Measurements from ENCODE around the gene XBP1.
"Not testable (repeated sequence)": the region's sequence is repeated elsewhere in the genome, so short reads cannot be mapped to it uniquely, and the experiment has no call there.

Gene XBP1

DNA sequence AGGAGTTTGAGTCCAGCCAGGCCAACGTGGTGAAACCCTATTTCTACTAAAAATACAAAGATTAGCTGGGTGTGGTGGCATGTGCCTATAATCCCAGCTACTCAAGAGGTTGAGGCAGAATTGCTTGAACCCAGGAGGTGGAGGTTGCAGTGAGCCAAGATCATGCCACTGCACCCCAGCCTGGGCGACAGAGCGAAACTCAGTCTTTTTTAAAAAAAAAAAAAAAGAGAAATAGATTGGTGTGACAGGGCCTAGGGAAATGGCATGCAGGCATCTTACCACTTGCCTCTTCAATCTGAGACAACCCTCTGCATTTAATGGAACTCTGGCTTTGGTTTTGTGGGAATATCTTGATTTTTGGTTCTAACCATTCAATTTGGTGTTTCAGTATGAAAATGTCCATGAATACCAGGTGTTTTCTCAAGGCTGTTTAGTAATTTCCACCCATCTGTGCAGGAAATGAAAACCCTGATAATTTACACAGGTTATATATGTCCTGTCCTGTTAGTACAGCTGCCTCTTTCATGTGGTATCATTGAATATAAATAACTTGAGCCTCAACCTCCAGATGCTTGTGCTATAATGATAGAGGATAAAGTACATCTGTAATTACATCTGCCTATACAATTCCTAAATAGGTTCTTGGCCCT, 8.4 kb downstream of the XBP1 start:
- no peak for DNase-seq

DNA sequence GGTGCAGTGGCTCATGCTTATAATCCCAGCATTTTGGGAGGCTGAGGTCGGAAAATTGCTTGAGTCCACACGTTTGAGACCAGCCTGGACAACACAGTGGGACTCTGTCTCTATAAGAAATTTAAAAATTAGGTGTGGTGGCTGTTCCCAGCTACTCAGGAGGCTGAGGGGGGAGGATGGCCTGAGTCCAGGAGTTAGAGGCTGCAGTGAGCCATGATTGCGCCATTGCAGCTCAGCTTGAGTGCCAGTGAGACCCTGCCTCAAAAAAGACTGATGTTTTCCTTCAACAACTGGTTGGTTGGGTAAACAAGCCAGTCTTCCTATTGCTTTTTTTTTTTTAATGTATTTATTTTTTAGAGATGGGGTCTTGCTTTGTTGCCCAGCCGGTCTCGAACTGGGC, 9.2 kb downstream of the XBP1 start:
- no peak for DNase-seq

DNA sequence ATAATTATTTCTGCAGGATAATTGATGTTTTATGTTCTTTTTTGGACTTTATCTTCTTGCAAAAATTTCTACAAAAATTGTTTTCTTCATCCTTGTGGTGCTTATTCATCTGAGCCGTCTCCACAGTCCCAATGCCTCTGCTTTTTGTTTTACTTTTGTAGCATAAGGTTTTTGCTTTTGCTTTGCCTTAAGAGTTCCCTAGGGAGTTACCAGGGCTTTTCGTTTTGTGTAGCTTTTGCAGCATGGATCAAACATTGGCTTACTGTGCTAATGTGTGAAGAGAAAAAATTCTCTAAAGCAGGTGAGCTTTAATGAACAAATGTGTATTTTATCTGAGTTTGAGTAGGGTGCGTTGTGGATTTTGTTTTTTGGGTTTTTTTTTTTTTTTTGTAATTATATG, 11.8 kb downstream of the XBP1 start:
- DNase-seq: no peak

DNA sequence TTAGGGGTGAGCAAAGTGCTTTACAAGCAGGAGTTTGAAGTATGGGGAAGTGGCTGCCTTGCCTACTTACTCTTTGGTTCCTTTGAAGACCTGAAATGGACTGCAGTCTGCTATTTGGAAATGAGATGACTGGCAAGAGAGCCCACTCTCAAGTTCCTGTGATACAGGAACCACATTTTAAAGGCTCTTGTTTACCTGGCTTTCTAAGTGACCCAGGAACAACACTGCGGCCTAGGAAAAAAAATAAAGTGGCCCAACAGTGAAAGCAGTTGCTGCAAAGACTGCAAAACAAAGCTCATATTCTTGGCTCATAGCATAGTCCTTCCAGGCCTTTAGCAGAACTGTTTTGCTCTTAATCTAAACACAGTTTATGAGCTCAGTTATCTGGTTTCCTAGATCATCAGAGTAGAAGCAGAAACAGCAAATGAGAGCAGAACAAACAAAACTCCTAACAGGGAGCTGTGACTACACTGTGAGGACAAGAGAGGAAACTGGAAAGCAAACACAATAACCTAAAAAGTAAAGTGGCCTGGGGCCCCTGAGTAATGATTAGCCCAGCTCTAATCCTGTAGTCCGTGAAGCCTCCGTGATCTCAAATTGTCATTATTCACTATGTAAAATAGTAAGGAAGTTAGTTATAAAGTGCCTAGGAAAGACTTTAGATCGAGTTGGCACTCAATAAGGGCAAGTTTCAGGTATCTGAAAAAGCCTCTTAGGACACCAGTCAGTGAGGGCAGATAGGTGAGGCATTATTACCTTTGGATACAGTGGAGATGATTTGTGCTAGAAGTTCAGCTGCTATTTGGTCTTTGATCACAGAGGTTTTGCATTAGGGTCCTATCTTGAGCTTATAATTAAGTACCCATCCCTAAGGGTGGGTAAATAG, 16.3 kb downstream of the XBP1 start:
- DNase-seq: no peak

DNA sequence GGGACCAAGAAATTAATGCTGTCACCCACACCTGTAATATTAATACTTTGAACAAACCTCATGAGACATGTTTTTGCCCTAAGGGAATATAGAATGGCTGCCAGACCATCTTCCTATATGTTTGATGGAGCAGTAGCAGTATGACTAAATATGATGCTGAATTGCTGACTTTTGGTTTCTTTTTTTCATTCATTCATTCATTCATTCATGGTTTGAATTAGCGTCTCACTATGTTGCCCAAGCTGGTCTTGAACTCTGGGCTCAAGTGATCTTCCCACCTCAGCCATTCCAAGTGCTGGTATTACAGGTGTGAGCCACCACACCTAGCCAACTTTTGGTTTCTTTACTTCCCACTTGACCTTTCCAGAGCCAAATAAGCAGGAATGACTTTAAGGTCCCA, 20.1 kb downstream of the XBP1 start:
- DNase-seq: no peak

DNA sequence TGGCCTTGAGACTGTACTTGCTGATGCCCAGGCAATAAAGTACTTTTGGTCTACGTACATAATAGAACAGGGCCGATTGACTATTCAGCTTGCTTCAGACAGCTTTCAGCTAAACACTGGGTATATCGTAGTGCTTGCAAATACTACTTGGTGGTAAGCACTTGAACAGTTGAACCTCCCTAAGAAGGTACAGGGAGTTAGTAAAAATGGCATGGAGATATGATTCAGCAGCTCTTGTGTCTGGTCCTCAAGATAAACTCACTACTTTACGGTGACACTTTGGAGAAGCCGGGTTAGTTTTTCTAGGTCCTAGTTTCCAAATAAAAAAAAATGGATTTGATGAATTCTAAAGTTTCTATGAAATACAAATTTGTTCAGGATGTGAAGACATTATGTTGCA, 20.5 kb downstream of the XBP1 start:
- no peak for DNase-seq

DNA sequence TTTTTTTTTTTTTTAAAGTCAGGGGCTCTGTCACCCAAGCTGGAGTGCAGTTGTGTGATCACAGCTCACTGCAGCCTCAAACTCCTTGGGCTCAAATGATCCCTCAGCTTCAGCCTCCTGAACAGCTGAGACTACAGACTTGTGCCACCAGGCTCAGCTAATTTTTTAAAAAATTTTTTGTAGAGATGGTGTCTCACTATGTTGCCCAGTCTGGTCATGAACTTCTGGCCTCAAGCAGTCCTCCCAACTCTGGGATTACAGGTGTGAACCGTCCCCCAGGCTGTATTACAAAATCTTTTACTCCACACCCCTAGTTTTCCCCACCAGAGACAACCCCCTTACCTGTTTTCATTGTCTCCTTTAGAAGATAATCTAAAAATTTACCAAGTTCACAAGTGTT, 26.0 kb downstream of the XBP1 start:
- DNase-seq: no peak

DNA sequence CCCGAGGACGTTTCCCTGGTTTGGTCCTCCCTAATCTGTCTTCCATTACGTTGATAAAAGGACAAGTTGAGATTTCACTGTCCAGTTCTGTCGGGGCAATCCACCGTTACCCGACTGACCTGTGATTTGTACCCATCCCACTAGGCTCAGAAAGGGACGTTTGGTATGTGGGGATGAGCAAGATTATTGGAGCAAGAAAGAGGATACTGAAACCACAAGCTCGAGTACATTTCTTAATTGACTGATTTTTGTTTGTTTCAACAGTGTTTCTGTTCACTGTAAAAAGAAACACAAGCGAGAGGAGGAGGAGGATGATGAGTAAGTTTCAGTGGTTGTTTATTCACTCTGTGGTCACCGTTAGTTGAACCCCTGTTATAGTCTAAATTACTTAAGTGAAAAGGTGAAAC, 26.9 kb downstream of the XBP1 start:
- DNase-seq: peak; percentile 62 to 65

DNA sequence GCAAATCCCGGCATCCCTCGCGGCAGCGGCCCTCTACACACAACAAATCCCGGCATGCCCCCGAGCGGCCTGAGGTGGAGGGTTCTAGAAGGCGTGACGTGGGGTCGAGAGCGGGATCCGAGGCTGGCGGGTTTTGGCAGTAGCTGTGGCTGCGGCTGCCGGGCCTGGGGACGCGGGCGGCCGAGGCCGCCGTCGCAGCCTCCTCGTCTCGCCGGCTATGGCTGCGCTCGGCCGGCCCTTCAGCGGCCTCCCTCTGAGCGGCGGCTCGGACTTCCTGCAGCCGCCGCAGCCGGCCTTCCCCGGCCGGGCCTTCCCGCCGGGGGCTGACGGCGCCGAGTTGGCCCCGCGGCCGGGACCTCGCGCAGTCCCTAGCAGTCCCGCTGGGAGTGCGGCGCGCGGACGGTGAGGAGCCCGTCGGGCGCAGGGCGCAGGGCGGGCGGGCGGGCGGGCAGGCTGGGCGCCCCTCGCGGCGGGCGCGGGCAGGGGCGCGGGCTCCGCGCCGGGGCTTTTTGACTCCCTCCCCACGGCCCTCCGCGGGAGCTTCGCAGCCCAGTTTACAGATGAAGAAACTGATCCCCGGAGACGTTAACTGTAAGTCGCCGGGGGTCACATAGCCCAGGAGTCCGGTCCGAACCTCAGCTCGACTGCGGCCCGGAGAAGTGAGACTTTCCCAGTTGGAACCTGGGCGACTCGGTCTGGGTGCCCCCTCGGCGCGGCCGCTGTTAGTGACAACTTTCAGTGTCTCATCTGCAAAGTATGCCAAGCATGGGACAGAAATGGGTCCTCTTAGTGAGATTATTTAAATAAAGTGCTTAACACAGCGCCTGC, 27.5 kb downstream of the XBP1 start, which contains the start of gene CCDC117:
Gene CCDC117, plus strand, starts transcription at position 63 of the 828 bp plus-strand sequence. Its CDS starts 155 bp downstream, at position 218.
- DNase-seq: peak; percentile 93

DNA sequence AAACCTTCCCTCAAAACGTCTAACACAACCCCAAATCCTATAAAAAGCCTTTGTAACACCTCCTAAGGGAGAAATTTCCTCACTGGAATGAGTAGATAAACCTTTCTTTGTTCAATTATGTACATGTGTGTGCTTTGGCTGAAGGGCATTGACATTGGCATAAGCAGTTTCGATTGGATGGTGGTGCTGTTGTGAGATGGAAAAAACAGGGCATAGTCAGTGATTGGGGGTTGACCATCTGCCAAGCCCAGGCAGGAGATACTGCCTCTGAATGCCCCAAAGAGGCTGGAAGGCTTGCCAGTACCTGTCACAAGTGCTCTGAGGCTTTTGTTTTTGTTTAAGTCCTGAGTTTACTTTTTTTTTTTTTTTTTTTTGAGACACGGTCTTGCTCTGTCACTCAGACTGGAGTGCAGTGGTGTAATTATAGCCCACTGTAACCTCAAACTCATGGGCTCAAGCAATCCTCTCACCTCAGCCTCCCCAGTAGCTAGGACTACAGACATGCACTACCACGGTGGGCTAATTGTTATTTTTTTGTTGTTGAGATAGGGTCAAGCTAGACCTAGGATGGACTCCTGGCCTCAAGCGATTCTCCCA, 29.1 kb downstream of the XBP1 start:
- DNase-seq: no peak

DNA sequence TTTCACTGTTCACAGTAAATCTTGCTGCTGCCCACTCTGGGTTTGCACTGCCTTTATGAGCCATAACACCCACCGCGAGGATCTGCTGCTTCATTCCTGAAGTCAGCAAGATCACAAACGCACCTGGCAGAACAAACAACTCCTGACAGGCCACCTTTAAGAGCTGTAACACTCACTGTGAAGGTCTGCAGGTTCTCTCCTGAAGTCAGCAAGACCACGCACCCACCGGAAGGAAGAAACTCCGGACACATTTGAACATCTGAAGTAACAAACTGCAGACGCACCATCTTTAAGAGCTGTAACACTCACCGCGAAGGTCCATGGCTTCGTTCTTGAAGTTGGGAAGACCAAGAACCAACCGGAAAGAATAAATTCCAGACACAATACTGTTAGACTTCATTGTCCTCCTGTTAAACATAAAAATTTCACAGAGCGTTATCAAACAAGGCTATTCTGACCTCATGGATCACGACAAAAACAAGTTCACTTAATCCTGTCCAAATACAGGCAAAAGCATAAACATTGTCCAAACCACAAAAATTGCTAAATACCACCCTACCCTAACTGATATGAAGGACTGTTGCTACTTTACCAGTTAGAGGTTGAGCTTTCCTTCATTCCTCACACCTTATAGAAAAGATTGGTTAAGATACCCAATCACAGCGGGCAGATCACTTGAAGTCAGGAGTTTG, 30.8 kb downstream of the XBP1 start:
- DNase-seq: no peak

DNA sequence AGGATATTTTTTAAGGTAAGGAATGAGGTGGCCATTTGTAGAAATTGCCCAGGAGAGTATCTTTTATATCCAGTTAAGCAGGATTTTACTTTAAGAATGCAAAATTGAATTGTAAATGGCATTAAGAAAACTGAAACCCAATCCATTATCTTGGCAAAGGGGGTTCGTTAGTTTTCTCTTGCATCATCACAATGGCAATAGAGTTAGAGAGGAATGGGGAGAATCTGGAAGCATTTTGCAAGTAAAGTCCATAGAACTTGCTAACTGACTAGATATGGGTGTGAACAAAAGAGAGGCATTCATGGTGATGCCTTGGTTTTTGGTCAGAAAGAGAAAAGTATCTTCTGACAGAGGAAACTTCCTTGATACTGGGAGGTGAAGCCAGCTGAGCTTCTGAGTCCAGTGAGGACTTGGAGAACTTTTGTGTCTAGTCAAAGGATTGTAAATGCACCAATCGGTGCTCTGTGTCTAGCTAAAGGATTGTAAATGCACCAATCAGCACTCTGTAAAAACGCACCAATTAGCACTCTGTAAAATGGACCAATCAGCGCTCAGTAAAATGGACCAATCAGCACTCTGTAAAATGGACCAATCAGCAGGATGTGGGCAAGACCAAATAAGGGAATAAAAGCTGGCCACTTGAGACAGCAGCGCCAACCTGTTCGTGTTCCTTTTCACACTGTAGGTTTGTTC, 31.5 kb downstream of the XBP1 start:
- DNase-seq: no peak

DNA sequence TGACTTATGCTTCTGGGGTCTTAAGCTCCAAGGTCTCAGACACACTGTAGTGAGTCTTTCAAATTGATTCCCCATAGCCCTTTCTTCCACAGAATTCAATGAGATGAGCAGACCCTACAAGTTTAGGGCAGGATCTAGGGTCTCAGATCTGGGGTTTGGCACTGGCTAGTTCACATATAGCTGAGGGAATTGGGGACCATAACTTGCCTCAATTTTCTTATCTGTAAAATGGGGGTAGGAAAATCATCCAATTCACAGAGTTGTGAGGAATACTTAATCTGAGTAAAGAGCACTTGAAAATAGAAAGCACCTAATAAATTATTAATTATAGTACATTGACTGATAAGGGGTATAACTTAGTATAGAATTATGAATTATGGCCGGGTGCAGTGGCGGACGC, 33.7 kb downstream of the XBP1 start:
- no peak for DNase-seq

DNA sequence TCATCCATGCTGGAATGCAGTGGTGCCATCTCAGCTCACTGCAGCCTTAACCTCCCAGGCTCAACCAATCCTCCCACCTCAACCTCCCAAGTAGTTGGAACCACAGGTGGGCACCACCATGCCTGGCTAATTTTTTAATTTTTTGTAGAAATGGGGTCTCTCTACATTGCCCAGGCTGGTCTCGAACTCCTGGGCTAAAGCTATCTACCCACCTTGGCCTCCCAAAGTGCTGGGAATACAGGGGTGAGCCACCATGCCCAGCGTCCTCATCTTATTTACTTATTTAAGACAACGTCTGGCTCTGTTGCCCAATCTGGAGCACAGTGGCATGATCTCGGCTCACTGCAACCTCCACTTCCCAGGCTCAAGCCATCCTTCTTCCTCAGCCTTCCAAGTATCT, 38.4 kb downstream of the XBP1 start:
- not testable (repeated sequence) for DNase-seq

DNA sequence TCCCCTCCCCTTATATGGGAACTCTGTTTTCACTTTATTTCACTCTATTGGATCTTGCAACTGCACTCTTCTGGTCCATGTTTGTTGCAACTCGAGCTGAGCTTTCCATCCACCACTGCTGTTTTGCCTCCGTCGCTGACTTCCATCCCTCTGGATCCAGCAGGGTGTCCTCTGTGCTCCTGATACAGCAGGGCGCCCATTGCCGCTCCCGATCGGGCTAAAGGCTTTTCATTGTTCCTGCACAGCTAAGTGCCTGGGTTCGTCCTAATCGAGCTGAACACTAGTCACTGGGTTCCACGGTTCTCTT, 39.0 kb downstream of the XBP1 start:
- DNase-seq: no peak

DNA sequence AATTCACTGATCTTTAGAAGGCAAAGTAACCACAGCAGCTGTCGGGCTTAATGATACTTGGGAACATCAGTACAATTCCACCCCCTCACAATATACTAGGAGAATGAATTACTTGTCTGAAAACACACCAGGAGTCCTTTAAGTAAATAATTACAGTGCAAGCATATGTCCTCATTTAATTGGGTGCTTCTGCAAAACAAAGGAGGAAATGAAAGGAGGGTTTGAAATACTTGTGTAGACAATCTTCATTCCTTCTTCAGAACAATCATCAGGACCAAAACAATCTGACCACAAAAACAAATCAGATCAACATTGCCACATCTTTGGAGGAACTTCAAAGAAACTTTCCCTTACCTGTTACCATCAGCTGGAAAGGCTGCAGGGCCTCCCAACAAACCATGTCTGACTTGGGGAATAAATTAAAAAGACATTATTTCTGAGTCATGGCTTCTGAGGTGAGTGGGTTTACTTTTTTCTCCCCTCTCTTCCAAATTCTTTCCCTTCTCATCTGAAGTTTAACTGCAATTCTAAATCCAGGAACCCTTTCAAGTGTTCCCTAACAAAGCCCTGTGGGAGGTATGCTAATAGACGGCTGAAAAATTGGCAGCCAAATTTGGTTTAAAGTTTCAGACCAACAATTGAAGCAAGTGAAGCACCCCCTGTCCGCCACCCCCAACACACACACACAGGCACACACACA, 40.4 kb downstream of the XBP1 start:
- peak in 1 of 2 donors; percentile 18 for DNase-seq

DNA sequence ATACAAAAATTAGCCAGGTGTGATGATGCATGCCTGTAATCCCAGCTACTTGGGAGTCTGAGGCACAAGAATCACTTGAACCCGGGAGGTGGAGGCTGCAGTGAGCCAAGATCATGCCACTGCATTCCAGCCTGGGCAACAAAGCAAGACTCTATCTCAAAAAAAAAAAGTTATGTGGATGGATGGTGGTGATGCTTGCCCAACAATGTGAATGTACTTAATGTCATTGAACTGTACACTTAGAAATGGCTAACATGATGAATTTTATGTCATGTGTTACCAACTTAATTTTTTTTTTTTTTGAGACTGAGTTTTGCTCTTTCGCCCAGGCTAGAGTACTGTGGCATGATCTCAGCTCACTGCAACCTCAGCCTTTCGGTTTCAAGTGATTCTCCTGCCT, 45.9 kb downstream of the XBP1 start:
- not testable (repeated sequence) for DNase-seq

DNA sequence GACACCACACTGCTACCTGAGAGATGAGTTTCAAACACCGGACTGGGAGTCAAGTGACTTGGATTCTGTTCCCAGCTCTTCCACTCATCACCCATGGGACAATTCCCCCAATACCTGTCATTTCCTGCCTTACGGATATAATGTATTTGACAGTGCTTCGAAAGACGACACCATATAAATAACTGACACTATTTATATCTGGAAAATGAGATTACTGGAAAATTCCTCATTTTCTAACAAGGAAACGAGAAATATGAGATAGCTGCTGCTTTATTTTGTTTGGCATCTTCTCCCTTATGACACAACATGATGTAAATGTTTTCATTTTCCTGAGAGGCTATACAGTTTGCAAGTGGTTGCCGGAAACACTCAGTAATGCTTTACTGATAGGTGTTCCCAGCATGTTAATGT, 49.9 kb downstream of the XBP1 start:
- DNase-seq: no peak

Data from inflammatory macrophage treated with lipopolysaccharide for 1 hour (primary cell).